ENCODE measurements around the gene NEK10. TPM values are rescaled to one million over a fixed set of nuclear protein-coding genes. Genes with fewer than 3 reads are reported as not detected.

NEK10 gene
- total RNA-seq, 1 experiment from 2014 or later, result 1.2 TPM

DNA sequence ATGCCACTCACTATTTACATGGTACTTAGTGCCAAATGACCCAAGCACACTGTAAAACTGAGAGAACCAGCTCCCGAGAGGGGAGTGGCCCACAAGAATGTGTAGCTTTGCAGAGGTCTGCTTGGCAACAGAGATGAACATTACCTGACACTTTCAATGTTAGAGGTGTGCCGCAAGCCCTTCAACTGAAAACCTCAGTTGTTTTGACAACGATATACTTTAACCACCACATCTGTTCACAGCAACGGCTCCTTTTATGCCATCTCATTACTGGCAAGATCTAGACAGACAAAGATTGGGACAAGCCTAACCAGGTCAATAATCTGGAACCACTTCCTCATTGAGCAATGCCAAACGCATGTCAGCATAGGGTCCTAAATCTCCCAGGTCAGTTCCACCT, 23.7 kb downstream of the NEK10 start:
- ChIA-PET CTCF (no interaction called here), POLR2A (no interaction called here), RAD21 (ENCODE audit: low non-redundant PET in 1 of 2, low total read pairs in 2 of 2, uncharacterized antibody in 2 of 2, unreplicated experiment in 2 of 2) (no interaction called here)
- H2AFZ ChIP-seq (ENCODE audit: low read depth, low read length, poor library complexity, severe bottlenecking), result no peak overlapping the region
- no peak overlapping the region for H3K4me2 ChIP-seq (ENCODE audit: low read length)
- no peaks in the 10 kb centered on the region for H3K27me3 ChIP-seq (ENCODE audit: insufficient read depth, low read length)
- no peak overlapping the region for H3K27ac ChIP-seq (ENCODE audit: low read depth, low read length)
- ATAC-seq (no peak), DNase-seq (ENCODE audit: low read depth, low spot score) (no peak)
- no peak overlapping the region for H3K9ac ChIP-seq (ENCODE audit: low read length)
- no peaks in the 10 kb centered on the region for H3K9me2 ChIP-seq (ENCODE audit: insufficient read depth)
- H3K79me2 ChIP-seq (ENCODE audit: insufficient read depth, low read length), result no peaks in the 10 kb centered on the region
- TF ChIP-seq ZNF274 (IDR thresholded peaks at IDR 0.05; ENCODE audit: low read depth, low read length) (no peak), CTCF (IDR thresholded peaks at IDR 0.05 in 2 of 3, conservative IDR thresholded peaks at IDR 0.05 in 1 of 3; ENCODE audit: borderline replicate concordance in 1 of 3, insufficient read depth in 1 of 3, low read depth in 2 of 3, low read length in 2 of 3) (no peak), CBX3 (IDR thresholded peaks at IDR 0.05; ENCODE audit: low read depth) (no peak), CEBPB (IDR thresholded peaks at IDR 0.05; ENCODE audit: low read depth) (no peak), POLR2AphosphoS5 (IDR thresholded peaks at IDR 0.05; ENCODE audit: low read depth, low read length) (no peak), ATF3 (IDR thresholded peaks at IDR 0.05) (no peak), RAD21 (IDR thresholded peaks at IDR 0.05; ENCODE audit: low read depth) (no peak), SP1 (IDR thresholded peaks at IDR 0.05; ENCODE audit: low read depth) (no peak), FOSL1 (IDR thresholded peaks at IDR 0.05; ENCODE audit: low read depth) (no peak), POLR2A (IDR thresholded peaks at IDR 0.05; ENCODE audit: borderline replicate concordance, extremely low read depth, insufficient read depth, insufficient read length) (no peak), EGR1 (IDR thresholded peaks at IDR 0.05; ENCODE audit: low read depth) (no peak), ELF1 (IDR thresholded peaks at IDR 0.05; ENCODE audit: borderline replicate concordance, low read depth) (no peak), REST (IDR thresholded peaks at IDR 0.05; ENCODE audit: low read depth) (no peak), TCF7L2 (IDR thresholded peaks at IDR 0.05; ENCODE audit: borderline replicate concordance, extremely low read depth, insufficient read depth, insufficient read length) (no peak), ZFX (IDR thresholded peaks at IDR 0.05) (no peak), YY1 (IDR thresholded peaks at IDR 0.05; ENCODE audit: extremely low read depth, insufficient replicate concordance, low read depth, low read length) (no peak), EZH2phosphoT487 (IDR thresholded peaks at IDR 0.05; ENCODE audit: borderline replicate concordance) (no peak), SIN3A (IDR thresholded peaks at IDR 0.05; ENCODE audit: low read depth) (no peak)
- TF ChIP-seq, protein P1, sequence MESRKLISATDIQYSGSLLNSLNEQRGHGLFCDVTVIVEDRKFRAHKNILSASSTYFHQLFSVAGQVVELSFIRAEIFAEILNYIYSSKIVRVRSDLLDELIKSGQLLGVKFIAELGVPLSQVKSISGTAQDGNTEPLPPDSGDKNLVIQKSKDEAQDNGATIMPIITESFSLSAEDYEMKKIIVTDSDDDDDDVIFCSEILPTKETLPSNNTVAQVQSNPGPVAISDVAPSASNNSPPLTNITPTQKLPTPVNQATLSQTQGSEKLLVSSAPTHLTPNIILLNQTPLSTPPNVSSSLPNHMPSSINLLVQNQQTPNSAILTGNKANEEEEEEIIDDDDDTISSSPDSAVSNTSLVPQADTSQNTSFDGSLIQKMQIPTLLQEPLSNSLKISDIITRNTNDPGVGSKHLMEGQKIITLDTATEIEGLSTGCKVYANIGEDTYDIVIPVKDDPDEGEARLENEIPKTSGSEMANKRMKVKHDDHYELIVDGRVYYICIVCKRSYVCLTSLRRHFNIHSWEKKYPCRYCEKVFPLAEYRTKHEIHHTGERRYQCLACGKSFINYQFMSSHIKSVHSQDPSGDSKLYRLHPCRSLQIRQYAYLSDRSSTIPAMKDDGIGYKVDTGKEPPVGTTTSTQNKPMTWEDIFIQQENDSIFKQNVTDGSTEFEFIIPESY (IDR thresholded peaks at IDR 0.05; ENCODE audit: extremely low read depth, insufficient replicate concordance, low read length), result no peak
- TF ChIP-seq, protein P2, sequence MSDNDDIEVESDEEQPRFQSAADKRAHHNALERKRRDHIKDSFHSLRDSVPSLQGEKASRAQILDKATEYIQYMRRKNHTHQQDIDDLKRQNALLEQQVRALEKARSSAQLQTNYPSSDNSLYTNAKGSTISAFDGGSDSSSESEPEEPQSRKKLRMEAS (IDR thresholded peaks at IDR 0.05), result no peak
- no peaks in the 10 kb centered on the region for H3K9me3 ChIP-seq (ENCODE audit: control insufficient read depth in 1 of 2, insufficient read depth in 1 of 2, low read depth in 1 of 2, low read length in 2 of 2)
- H4K20me1 ChIP-seq (ENCODE audit: insufficient read depth), result no peaks in the 10 kb centered on the region
- H3K36me3 ChIP-seq (ENCODE audit: control insufficient read depth in 1 of 2, insufficient read depth in 2 of 2, low read length in 2 of 2), result no peaks in the 10 kb centered on the region
- intact Hi-C loops (cut with micrococcal nuclease), result no loop called here
- H3K4me3 ChIP-seq (replicated peaks in 1 of 2; ENCODE audit: low read depth in 1 of 2, low read length in 2 of 2), result no peak overlapping the region
- BruUV-seq (replicated peaks), result no TSS peak
- no peaks in the 10 kb centered on the region for H3K4me1 ChIP-seq (ENCODE audit: control insufficient read depth in 1 of 2, insufficient read depth in 2 of 2, low read length in 2 of 2)
